Keratinocyte (primary cell): ENCODE data around the gene ZC3H18. TPM values are rescaled to one million over a fixed set of nuclear protein-coding genes. Genes with fewer than 3 reads are reported as not detected.

ENCODE experiments used
- DNase-seq: peaks from one replicate; pipeline ENCODE4 v3.0.0-alpha.2; 2011; ENCODE audit warnings: low read depth, missing footprints, low spot score
- FAIRE-seq: peaks from 2 replicates; lab custom pipeline; 2011; peaks lifted over from hg19 to GRCh38; lab: Jason Lieb, UNC
- H2AFZ ChIP-seq: 2 replicates; pipeline ENCODE4 v1.6.0; 2012; ENCODE audit warnings: low read length, control low read depth, inconsistent platforms; ENCODE audit not compliant: control insufficient read depth
- H3K27ac ChIP-seq: 2 replicates; pipeline ENCODE4 v1.5.1; 2011; ENCODE audit warnings: low read length; ENCODE audit not compliant: control insufficient read depth, insufficient read depth
- H3K27me3 ChIP-seq: 3 replicates; pipeline ENCODE4 v1.6.0; 2011; ENCODE audit warnings: low read length; ENCODE audit not compliant: control insufficient read depth, insufficient read depth; ENCODE audit errors: extremely low read depth
- H3K36me3 ChIP-seq, 2 experiments: 2 replicates in 1 of 2; 3 replicates in 1 of 2; pipeline ENCODE4 v1.5.1; 2011; ENCODE audit warnings: low read length in 2 of 2, mild to moderate bottlenecking in 1 of 2; ENCODE audit not compliant: control insufficient read depth in 2 of 2, insufficient read depth in 2 of 2; ENCODE audit errors: extremely low read depth in 1 of 2
- H3K4me1 ChIP-seq: 3 replicates; pipeline ENCODE4 v1.5.1; 2011; ENCODE audit warnings: low read length; ENCODE audit not compliant: control insufficient read depth, insufficient read depth; ENCODE audit errors: extremely low read depth
- H3K4me2 ChIP-seq: 3 replicates; pipeline ENCODE4 v1.6.0; 2011; ENCODE audit warnings: low read depth, low read length; ENCODE audit not compliant: control insufficient read depth, insufficient read depth; ENCODE audit errors: extremely low read depth
- H3K4me3 ChIP-seq, 3 experiments: fragments of 200-600 bp in 1 of 3; sonication (generic) in 1 of 3; 2 replicates in 2 of 3; 3 replicates in 1 of 3; pipeline ENCODE4 v1.5.1; 2011 to 2016; ENCODE audit warnings: low read length in 3 of 3, mild to moderate bottlenecking in 3 of 3, control low read depth in 2 of 3, inconsistent platforms in 1 of 3, low read depth in 1 of 3, mixed read lengths in 1 of 3, mixed run types in 1 of 3, moderate library complexity in 1 of 3; ENCODE audit not compliant: control insufficient read depth in 2 of 3, insufficient read depth in 2 of 3; ENCODE audit errors: extremely low read depth in 1 of 3
- H3K79me2 ChIP-seq: 2 replicates; pipeline ENCODE4 v1.6.0; 2012; ENCODE audit warnings: low read length; ENCODE audit not compliant: control insufficient read depth, insufficient read depth
- H3K9ac ChIP-seq: 3 replicates; pipeline ENCODE4 v1.6.0; 2011; ENCODE audit warnings: low read length; ENCODE audit not compliant: control insufficient read depth, insufficient read depth; ENCODE audit errors: extremely low read depth
- H3K9me1 ChIP-seq: 3 replicates; pipeline ENCODE4 v1.6.0; 2011; ENCODE audit warnings: low read length; ENCODE audit not compliant: control insufficient read depth, insufficient read depth; ENCODE audit errors: extremely low read depth
- H3K9me3 ChIP-seq: 2 replicates; pipeline ENCODE4 v1.5.1; 2012; ENCODE audit warnings: low read depth, low read length; ENCODE audit not compliant: control insufficient read depth
- H4K20me1 ChIP-seq: 3 replicates; pipeline ENCODE4 v1.6.0; 2011; ENCODE audit warnings: low read length; ENCODE audit not compliant: control insufficient read depth, insufficient read depth; ENCODE audit errors: extremely low read depth
- EZH2 ChIP-seq: IDR thresholded peaks from one replicate; pipeline ENCODE4 v1.6.1; 2012; ENCODE audit warnings: inconsistent platforms, mild to moderate bottlenecking, low read length, moderate library complexity
- dilution Hi-C: fragments of 300-500 bp; cut with MboI; formaldehyde crosslinking; loops from one replicate; pipeline ENCODE4 v1.7.0; 2020; ENCODE audit warnings: low sequenced_read_pairs; ENCODE audit not compliant: extremely low pct_ligation_motif_present
- polyA plus RNA-seq, 5 experiments: library from polyadenylated mRNA; depleted of rRNA in 3 of 5; stranded (reverse) in 3 of 5; stranded (forward) in 1 of 5; unstranded in 1 of 5; fragments of >200 nt; gene quantifications; 1 replicate in 1 of 5; 2 replicates in 3 of 5; 3 replicates in 1 of 5; pipeline versions ENCODE4 v1.2.1 to v1.2.3, GENCODE V29; 2011 to 2012; ENCODE audit warnings: missing spikeins in 2 of 5, low read depth in 1 of 5, low replicate concordance in 1 of 5
- TF ChIP-seq, protein P1 (sequence below), 3 experiments: IDR thresholded peaks in 1 of 3; conservative IDR thresholded peaks in 1 of 3; optimal IDR thresholded peaks in 1 of 3; 2 replicates in 2 of 3; 3 replicates in 1 of 3; pipeline versions ENCODE3 to v1.5.1; 2011; ENCODE audit warnings: low read length in 3 of 3, mild to moderate bottlenecking in 3 of 3, moderate library complexity in 2 of 3, control low read depth in 1 of 3, inconsistent platforms in 1 of 3; ENCODE audit not compliant: insufficient read depth in 2 of 3; ENCODE audit errors: extremely low read depth in 1 of 3

ZC3H18 gene
- polyA plus RNA-seq, 1 donor (not counting 4 experiments of a cell fraction or from before 2014, with no cell fraction given), result 7.5 TPM

GRCh38 chr16:88568710-88569613, 1.2 kb upstream of the ZC3H18 start:
- Histone ChIP-seq H3K9ac (peak overlapping the region; percentile 85), H3K9me3 (no peaks in the 10 kb centered on the region), H3K4me3 (peak overlapping the region; percentile 71 to 92 (median 88)), H2AFZ (peak overlapping the region; percentile 92), H3K27me3 (no peaks in the 10 kb centered on the region), H3K4me2 (peak overlapping the region; percentile 93), H3K27ac (peak overlapping the region; percentile 52), H3K79me2 (peaks cover 38% of the 10 kb centered on the region), H3K4me1 (peaks cover 17% of the 10 kb centered on the region), H4K20me1 (no peaks in the 10 kb centered on the region), H3K9me1 (no peaks in the 10 kb centered on the region), H3K36me3 (peaks cover 0 to under 1% of the 10 kb centered on the region in 2 experiments)
- dilution Hi-C loops, result no loop called here
- no peak for DNase-seq
- FAIRE-seq, result no peak
- TF ChIP-seq, protein P1, sequence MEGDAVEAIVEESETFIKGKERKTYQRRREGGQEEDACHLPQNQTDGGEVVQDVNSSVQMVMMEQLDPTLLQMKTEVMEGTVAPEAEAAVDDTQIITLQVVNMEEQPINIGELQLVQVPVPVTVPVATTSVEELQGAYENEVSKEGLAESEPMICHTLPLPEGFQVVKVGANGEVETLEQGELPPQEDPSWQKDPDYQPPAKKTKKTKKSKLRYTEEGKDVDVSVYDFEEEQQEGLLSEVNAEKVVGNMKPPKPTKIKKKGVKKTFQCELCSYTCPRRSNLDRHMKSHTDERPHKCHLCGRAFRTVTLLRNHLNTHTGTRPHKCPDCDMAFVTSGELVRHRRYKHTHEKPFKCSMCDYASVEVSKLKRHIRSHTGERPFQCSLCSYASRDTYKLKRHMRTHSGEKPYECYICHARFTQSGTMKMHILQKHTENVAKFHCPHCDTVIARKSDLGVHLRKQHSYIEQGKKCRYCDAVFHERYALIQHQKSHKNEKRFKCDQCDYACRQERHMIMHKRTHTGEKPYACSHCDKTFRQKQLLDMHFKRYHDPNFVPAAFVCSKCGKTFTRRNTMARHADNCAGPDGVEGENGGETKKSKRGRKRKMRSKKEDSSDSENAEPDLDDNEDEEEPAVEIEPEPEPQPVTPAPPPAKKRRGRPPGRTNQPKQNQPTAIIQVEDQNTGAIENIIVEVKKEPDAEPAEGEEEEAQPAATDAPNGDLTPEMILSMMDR (optimal IDR thresholded peaks at IDR 0.05 in 1 of 3, IDR thresholded peaks at IDR 0.05 in 1 of 3, conservative IDR thresholded peaks at IDR 0.05 in 1 of 3; ENCODE audit: extremely low read depth in 1 of 3, insufficient read depth in 2 of 3, low read length in 3 of 3), result no peak
- no peak for TF ChIP-seq EZH2

- H3K36me3 ChIP-seq, result peaks cover 0 to 1% of the 10 kb centered on the region in 2 experiments
- H3K4me2 ChIP-seq, result peak overlapping the region; percentile 93
- no peaks in the 10 kb centered on the region for H3K9me1 ChIP-seq
- H3K27me3 ChIP-seq, result no peaks in the 10 kb centered on the region
- H3K9me3 ChIP-seq, result no peaks in the 10 kb centered on the region
- H3K4me3 ChIP-seq, result peak overlapping the region; percentile 71 to 92 (median 88)
- H3K4me1 ChIP-seq, result peaks cover 17% of the 10 kb centered on the region
- dilution Hi-C loops, result no loop called here
- H4K20me1 ChIP-seq, result no peaks in the 10 kb centered on the region
- H3K27ac ChIP-seq, result peak overlapping the region; percentile 52
- FAIRE-seq (no peak), DNase-seq (no peak)
- peak overlapping the region; percentile 85 for H3K9ac ChIP-seq
- peaks cover 43% of the 10 kb centered on the region for H3K79me2 ChIP-seq
- TF ChIP-seq EZH2, result no peak
- TF ChIP-seq, protein P1 (optimal IDR thresholded peaks at IDR 0.05 in 1 of 3, IDR thresholded peaks at IDR 0.05 in 1 of 3, conservative IDR thresholded peaks at IDR 0.05 in 1 of 3; ENCODE audit: extremely low read depth in 1 of 3, insufficient read depth in 2 of 3, low read length in 3 of 3), result no peak
- H2AFZ ChIP-seq, result peak overlapping the region; percentile 92
These were observed 604 bp upstream of the ZC3H18 start for GRCh38 chr16:88569614-88569984.
